GM18907 (cell line): ENCODE data around the gene PER2.

ENCODE experiments used
- ATAC-seq: cut with Tn5 transposase; IDR thresholded peaks from one replicate; pipeline ENCODE4 v1.9.1; 2021; ENCODE audit warnings: mild to moderate bottlenecking, moderate library complexity; ENCODE audit not compliant: unreplicated experiment

The PER2 gene

DNA sequence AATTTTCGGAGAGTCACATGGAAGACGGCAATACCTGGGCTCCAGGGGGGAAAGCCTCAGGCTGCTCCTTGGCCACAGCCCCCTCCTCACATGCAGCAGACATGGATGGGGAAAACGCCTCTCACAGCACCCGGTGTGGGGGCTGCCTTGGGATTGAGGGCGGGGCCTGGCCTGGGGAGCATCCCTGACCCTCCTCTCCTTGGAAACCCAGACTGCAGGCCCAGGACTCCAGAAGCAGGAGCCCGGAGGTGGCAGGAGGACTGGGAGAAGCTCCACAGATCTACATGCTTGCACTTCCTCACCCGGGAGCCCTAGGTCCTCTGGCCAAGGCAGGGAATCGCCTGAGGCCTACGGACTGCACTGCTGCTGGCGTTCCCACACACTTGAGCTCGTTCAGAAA, 36.4 kb downstream of the PER2 start:
- ATAC-seq = no peak

DNA sequence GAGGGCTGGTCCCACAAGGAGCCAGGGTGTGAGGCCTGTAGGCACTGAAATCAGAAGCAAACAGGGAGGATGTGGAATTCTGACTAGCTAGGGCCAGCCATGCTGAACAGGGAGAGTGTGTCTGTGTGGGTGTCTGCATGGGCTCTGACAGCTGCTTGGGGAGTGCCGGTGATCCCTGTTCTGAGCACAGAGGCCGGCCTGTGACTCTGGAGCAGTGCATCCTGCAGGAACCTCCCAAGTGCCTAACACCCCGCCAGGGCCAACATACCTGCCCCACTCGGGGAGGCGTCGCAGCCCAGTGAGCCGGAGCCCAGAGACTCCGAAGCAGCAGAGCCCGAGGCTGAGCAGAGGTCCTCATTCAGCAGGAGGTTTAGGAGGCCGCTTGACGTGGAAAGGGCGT, 37.1 kb downstream of the PER2 start:
- ATAC-seq = no peak

GRCh38 chr2:238250896-238251295, 37.5 kb downstream of the PER2 start:
- ATAC-seq = no peak

- no peak for ATAC-seq
These were observed 40.5 kb downstream of the PER2 start for GRCh38 chr2:238247841-238248453.

GRCh38 chr2:238247002-238247822, 41.2 kb downstream of the PER2 start:
- ATAC-seq = no peak

- no peak for ATAC-seq
These were observed 44.3 kb downstream of the PER2 start for GRCh38 chr2:238244151-238244550.

GRCh38 chr2:238243496-238244076, 44.8 kb downstream of the PER2 start:
- no peak for ATAC-seq

GRCh38 chr2:238242731-238243495, 45.5 kb downstream of the PER2 start:
- no peak for ATAC-seq

- no peak for ATAC-seq
These were observed 46.4 kb downstream of the PER2 start for GRCh38 chr2:238241970-238242369.

GRCh38 chr2:238240757-238241711, 47.4 kb downstream of the PER2 start:
- ATAC-seq = no peak

GRCh38 chr2:238239863-238240756, 48.3 kb downstream of the PER2 start, which contains the start of gene HES6:
Gene HES6, minus strand, starts transcription at chr2:238240038. Its CDS starts 133 bp downstream, at chr2:238239905.
- peak; percentile 82 for ATAC-seq

DNA sequence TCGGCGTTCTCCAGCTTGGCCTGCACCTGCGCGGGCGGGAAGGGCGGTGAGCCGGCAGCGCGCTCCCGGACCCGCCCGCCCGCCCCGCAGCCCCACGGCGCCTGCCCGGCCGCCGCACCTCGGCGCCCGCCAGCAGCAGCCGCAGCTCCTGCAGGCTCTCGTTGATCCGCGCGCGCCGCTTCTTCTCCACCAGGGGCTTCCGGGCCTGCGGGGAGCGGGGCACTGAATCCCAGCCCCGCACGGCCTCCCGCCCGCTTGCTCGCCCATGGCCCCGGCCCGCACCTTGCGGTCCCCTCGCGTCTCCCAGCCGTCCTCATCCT, 48.9 kb downstream of the PER2 start:
- ATAC-seq = peak; percentile 17

- ATAC-seq = peak; percentile 3
These were observed 49.5 kb downstream of the PER2 start for GRCh38 chr2:238238766-238239542.

DNA sequence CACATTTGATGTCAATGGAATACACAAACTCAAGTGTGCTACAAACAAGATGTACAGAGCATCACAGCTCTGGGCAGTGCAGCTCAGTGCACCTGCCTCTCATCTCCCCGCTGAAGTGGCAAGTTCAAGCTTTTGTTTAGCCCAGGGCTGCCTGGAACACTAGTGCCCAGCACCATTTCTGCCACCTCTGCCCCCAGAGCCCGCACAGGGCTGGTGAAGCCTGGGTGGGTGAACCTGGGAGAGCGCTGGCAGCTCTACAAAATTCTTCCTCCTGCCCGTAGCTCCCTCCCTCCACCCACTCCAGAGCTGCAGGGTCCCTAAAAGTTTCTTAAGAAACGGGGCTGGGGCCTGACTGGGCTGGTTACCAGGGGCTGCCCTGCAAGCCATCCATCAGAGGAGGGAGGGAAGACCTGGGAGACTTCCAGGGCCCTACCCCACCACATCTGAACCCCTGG, 50.1 kb downstream of the PER2 start:
- ATAC-seq = no peak

GRCh38 chr2:238237431-238238135, 50.8 kb downstream of the PER2 start:
- no peak for ATAC-seq

DNA sequence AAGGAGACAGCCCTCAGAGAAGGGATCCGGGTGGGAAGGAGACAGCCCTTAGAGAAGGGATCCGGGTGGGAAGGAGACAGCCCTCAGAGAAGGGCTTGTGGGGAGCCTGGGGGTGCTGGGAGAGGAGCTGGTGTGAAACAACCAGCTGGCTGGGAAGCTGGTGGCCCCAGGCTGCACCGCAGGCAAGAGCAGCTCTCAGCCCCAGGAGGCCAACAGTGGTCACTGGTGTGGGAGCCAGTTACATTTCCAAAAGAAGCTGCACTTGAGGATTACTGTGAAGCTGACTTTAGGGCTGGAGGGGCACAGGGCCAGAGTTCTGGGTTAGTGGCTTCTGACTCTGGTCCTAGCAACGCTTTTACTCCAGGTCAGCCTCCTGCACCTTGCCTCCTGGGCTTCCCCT, 51.8 kb downstream of the PER2 start:
- no peak for ATAC-seq

DNA sequence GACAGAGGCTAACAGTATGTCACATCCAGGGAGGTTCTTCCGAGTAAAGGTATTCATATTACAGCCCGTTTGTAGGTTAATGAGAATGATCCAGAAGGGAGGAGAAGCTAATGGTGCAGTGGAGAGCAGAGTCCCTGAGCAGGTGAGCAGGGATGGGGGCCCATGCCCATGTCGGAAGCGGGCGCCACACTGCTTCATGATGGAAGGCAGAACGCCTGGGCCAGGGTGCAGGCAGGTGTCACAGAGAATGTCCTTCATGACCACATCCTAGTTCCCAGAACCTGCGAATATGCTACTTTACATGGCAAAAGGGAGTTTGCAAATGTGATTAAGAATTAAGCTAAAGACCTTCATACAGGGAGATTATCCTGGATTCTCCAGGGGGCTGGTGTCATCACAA, 52.6 kb downstream of the PER2 start:
- no peak for ATAC-seq

- no peak for ATAC-seq
These were observed 53.1 kb downstream of the PER2 start for GRCh38 chr2:238235331-238235732.
